ENCODE results near the gene CD300H. TPM values are rescaled to one million over a fixed set of nuclear protein-coding genes. Genes with fewer than 3 reads are reported as not detected.
"Not testable (repeated sequence)": the region's sequence is repeated elsewhere in the genome, so short reads cannot be mapped to it uniquely, and the experiment has no call there.

The CD300H gene
- total RNA-seq, 1 donor from 2014 or later: not detected

DNA sequence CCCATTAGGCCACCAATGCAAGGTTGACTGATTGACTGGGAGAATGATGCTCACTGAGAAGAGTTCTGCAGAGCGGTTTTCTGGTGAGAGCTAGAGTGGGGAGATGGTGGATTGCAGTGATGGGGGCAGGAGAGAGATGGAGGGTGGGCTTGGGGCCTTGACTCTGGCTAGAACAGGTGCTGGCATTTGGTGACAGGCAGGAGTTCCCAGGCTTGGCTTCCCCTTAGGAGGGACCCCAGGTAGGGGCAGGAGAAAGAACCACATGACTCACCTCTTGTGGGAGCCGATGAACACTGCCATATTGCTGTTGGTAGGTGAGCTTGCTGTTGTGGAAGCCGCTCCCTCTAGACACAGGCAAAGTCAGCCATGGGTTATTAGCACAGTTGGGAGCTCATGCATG is 44.0 kb downstream of the CD300H start:
- H3K36me3 Mint-ChIP-seq: no peaks in the 10 kb centered on the region
- no peak overlapping the region for H3K4me3 Mint-ChIP-seq
- H3K27me3 Mint-ChIP-seq: peaks cover 38% of the 10 kb centered on the region

DNA sequence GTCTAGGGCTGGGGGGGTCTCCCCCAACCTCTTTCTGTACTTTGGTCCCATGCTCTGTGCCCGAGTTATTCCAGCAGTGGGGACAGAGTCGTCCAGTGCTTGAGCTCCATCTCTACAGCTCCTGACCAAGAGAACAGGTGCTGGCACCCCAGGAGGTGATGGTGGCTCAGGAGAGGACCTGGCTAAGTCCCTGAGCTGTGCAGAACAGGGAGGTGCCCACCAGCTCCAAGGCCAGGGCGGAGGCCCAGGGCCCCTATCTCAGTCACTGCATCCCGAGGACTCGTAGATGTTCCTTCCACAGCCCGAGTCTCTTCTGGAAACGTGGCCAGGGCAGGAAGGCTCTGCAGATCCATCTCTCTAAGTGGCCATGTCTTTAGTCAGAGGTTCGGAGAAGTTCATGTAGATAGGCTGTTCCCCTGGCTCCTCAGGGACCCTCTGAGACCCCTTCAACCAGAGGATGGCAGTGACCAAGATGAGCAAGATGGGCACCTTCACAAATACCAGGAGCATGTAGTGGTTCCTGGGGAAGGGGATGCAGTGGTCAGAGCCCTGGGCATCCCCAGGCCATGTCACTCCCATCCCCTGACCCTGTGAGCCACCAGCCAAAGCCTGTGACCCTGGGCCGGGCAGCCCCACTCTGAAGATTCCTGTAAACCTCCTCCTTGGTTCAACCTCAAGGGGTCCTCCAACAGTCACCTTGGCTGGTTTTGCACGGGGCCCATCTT is 44.8 kb downstream of the CD300H start:
- peak; percentile 56 for DNase-seq (ENCODE audit: extremely low spot score, unreplicated experiment)
- TF ChIP-seq, protein P1, sequence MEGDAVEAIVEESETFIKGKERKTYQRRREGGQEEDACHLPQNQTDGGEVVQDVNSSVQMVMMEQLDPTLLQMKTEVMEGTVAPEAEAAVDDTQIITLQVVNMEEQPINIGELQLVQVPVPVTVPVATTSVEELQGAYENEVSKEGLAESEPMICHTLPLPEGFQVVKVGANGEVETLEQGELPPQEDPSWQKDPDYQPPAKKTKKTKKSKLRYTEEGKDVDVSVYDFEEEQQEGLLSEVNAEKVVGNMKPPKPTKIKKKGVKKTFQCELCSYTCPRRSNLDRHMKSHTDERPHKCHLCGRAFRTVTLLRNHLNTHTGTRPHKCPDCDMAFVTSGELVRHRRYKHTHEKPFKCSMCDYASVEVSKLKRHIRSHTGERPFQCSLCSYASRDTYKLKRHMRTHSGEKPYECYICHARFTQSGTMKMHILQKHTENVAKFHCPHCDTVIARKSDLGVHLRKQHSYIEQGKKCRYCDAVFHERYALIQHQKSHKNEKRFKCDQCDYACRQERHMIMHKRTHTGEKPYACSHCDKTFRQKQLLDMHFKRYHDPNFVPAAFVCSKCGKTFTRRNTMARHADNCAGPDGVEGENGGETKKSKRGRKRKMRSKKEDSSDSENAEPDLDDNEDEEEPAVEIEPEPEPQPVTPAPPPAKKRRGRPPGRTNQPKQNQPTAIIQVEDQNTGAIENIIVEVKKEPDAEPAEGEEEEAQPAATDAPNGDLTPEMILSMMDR (conservative IDR thresholded peaks at IDR 0.05): no peak

More for the DNA sequence above, 44.0 kb downstream of the CD300H start:
- H3K4me1 Mint-ChIP-seq (ENCODE audit: unreplicated experiment): no peaks in the 10 kb centered on the region
- peak; percentile 39 for DNase-seq (ENCODE audit: extremely low spot score, unreplicated experiment)
- peaks cover 4% of the 10 kb centered on the region for H3K9me3 Mint-ChIP-seq
- H3K27ac Mint-ChIP-seq: no peak overlapping the region
- TF ChIP-seq, protein P1 (conservative IDR thresholded peaks at IDR 0.05): no peak

DNA sequence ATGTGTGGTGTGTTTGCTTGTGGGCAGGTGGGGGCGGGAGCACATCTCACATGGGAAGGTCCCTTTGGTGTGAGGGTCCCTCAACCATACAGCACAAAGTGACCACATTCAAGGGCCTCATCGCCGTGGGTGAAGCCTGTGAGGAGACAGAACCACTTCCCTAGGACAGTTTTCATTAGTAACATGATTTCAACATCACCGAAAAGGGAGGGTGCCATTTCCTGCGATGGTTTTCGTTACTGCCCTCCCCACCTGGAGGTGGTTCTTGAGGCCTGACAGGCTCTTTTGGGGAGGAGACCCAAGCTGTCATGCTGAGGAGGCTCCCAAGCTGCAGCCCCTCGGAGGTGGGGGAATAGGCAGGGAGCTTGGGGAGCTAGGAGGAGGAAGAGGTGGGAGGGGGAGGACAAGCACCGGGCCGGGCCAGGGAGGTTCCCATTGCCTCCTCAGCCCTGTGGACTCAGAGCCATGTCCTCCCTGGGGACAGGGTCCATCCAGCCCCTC is 45.6 kb downstream of the CD300H start:
- peak; percentile 48 for DNase-seq (ENCODE audit: extremely low spot score, unreplicated experiment)
- Mint-ChIP-seq H3K27me3 (peaks cover 33% of the 10 kb centered on the region), H3K36me3 (no peaks in the 10 kb centered on the region), H3K9me3 (peaks cover 4% of the 10 kb centered on the region), H3K4me1 (ENCODE audit: unreplicated experiment) (no peaks in the 10 kb centered on the region), H3K4me3 (no peak overlapping the region), H3K27ac (no peak overlapping the region)
- TF ChIP-seq, protein P1 (conservative IDR thresholded peaks at IDR 0.05): no peak

More for the DNA sequence above, 44.8 kb downstream of the CD300H start:
- no peaks in the 10 kb centered on the region for H3K36me3 Mint-ChIP-seq
- H3K9me3 Mint-ChIP-seq: peaks cover 4% of the 10 kb centered on the region
- no peak overlapping the region for H3K27ac Mint-ChIP-seq
- no peak overlapping the region for H3K4me3 Mint-ChIP-seq
- H3K27me3 Mint-ChIP-seq: peaks cover 35% of the 10 kb centered on the region
- H3K4me1 Mint-ChIP-seq (ENCODE audit: unreplicated experiment): no peaks in the 10 kb centered on the region

DNA sequence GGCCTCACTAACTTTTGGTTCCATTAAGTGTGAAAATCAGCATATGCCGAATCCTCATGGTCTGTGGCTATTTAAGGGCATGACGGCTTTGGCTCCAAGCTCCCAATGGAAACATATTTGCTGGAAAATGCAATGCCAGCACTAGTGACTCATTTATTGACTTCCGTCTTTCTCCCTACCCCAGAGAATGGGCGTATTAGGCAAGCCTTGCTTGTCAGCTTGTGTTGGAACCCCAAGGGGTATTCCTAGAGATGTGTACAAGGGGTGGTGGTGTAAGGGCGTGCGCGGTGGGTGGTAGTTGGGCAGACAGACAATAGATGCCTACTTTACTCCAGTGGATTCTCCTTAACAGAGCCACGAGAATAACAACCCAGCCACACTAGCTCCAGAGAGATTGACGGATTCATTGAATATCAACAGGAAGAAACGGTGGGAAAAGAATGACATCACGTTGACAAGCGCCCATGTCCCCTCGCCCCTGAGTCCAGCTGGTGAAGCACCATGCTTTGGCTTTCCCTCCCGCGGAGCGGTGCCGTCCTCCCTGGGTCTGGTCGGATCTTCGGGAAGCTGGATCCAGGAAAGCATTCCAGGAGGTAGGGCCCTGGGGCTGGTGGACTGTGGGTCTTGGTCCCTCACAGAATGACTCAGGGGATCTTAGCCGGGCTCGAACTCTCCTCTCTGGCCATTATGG is 46.4 kb downstream of the CD300H start:
- peak; percentile 60 for DNase-seq (ENCODE audit: extremely low spot score, unreplicated experiment)
- Mint-ChIP-seq H3K4me3 (no peak overlapping the region), H3K4me1 (ENCODE audit: unreplicated experiment) (no peaks in the 10 kb centered on the region), H3K36me3 (no peaks in the 10 kb centered on the region), H3K27me3 (peaks cover 36% of the 10 kb centered on the region), H3K9me3 (peaks cover 4% of the 10 kb centered on the region), H3K27ac (no peak overlapping the region)
- TF ChIP-seq, protein P1 (conservative IDR thresholded peaks at IDR 0.05): no peak

DNA sequence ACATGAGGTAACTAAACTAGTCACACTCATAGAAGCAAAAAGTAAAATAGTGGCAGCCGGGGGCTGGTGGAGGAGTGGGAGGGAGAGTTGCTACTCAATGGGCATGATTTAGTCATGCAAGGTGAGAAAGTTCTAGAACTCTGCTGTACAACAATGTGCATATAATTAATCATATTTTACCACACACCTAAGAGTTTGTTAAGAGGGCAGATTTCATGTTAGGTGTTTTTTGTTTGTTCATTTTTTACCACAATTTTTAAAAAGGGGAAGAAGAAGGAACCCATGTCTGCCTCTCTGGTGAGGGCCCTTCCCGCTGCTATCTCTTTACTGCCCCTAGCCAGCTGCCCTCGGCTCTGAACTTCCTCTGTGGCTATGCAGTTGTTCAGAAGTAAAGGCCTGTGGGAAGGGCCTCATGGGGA is 47.3 kb downstream of the CD300H start:
- H3K27ac Mint-ChIP-seq: no peak overlapping the region
- no peak overlapping the region for H3K4me3 Mint-ChIP-seq
- DNase-seq (ENCODE audit: extremely low spot score, unreplicated experiment): no peak
- TF ChIP-seq, protein P1 (conservative IDR thresholded peaks at IDR 0.05): no peak
- H3K4me1 Mint-ChIP-seq (ENCODE audit: unreplicated experiment): no peaks in the 10 kb centered on the region
- H3K9me3 Mint-ChIP-seq: peaks cover 4% of the 10 kb centered on the region
- H3K36me3 Mint-ChIP-seq: no peaks in the 10 kb centered on the region
- peaks cover 37% of the 10 kb centered on the region for H3K27me3 Mint-ChIP-seq

DNA sequence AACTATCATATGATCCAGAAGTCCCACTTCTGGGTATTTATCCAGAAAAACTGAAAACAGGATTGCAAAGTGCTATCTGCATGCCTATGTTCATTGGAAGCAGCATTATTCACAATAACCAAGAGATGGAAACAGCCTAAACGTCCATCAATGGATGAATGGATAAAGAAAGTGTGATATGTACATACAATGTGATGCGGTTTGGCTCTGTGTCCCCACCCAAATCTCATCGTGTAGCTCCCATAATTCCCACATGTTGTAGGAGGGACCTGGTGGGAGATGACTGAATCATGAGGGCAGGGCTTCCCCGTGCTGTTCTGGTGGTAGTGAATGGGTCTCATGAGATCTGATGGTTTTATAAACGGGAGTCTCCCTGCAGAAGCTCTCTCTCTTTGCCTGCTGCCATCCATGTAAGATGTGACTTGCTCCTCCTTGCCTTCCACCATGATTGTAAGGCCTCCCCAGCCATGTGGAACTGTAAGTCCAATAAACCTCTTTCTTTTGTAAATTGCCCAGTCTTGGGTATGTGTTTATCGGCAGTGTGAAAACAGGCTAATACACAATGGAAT is 48.8 kb downstream of the CD300H start:
- Mint-ChIP-seq H3K27me3 (peaks cover 38% of the 10 kb centered on the region), H3K9me3 (peaks cover 16% of the 10 kb centered on the region)
- H3K4me1 Mint-ChIP-seq (ENCODE audit: unreplicated experiment); H3K4me3 Mint-ChIP-seq; H3K27ac Mint-ChIP-seq; H3K36me3 Mint-ChIP-seq; DNase-seq (ENCODE audit: extremely low spot score, unreplicated experiment): not testable (repeated sequence)
